ENCODE results near the gene SDHD. TPM values are rescaled to one million over a fixed set of nuclear protein-coding genes. Genes with fewer than 3 reads are reported as not detected.
A peak's percentile ranks its signal among the peaks of the same experiment; 100 is the strongest.

The SDHD gene
- total RNA-seq, 2 experiments from 2014 or later: 100 to 101 TPM

DNA sequence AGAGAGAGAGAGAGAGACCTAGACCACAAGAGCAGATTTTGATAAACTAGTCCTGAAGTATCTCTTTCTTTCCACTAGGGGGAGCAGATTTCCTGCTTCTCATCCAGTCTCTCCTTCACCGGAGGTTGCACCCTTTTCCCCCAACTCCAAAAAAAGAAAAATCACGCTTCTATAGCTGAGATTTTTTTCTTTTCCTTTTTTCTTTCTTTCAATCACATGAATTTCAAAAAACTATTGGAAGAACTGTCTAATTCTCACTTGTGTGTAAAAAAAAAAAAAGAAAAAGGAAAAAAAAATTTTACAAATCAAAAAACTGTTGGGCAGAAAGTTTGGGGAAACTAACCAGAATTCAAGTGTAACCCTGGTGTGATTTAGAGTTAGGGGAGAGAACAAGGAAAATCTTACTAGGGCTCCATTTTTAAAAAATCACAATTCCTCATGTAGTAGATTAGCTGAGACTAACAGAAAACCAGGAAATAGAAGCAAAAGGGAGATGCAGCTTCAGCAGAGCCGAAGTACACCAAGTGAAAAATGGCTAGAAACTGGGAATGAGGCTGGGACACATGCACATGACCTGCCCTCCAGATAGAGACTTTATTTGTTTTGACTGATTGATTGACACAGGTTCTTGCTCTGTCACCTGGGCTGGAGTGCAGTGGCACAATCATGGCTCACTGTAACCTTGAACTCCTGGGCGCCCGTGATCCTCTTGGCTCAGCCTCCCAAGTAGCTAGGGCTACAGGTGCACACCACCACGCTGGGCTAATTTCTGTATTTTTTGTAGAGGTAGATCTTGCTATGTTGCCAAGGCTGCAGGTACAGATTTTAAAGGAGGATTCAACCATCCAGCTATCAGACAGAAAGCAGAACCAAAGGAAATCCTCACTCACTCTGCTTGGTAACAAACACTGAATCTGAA is 27.1 kb downstream of the SDHD start:
- POLR2A ChIA-PET: no interaction called here

DNA sequence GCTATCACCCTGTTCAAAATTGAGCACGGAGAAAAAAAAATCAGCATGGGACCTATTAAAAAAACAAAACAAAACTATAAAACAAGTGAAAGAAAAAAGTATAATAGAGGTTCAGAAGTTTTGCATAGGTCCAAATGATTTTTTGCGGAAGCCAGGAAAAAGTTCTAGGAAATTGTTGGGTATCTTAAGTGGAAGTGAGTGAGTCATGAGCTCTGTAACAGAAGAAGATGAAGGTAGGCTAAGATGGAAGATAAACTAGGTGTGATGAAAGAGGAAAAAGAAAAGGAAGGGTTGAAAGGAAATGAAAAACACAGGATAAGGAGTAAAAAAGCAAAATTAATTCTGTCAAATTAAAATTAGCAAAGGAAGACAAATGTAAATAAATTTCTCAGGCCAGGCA is 27.8 kb downstream of the SDHD start:
- DNase-seq (no peak), ATAC-seq (no peak)
- no peaks in the 10 kb centered on the region for H3K27me3 Mint-ChIP-seq
- no peak overlapping the region for H3K4me3 Mint-ChIP-seq
- peaks cover 11% of the 10 kb centered on the region for H3K4me1 Mint-ChIP-seq (ENCODE audit: low read depth)
- no peaks in the 10 kb centered on the region for H3K9me3 Mint-ChIP-seq
- no peak overlapping the region for H3K27ac Mint-ChIP-seq
- TF ChIP-seq, protein P1, sequence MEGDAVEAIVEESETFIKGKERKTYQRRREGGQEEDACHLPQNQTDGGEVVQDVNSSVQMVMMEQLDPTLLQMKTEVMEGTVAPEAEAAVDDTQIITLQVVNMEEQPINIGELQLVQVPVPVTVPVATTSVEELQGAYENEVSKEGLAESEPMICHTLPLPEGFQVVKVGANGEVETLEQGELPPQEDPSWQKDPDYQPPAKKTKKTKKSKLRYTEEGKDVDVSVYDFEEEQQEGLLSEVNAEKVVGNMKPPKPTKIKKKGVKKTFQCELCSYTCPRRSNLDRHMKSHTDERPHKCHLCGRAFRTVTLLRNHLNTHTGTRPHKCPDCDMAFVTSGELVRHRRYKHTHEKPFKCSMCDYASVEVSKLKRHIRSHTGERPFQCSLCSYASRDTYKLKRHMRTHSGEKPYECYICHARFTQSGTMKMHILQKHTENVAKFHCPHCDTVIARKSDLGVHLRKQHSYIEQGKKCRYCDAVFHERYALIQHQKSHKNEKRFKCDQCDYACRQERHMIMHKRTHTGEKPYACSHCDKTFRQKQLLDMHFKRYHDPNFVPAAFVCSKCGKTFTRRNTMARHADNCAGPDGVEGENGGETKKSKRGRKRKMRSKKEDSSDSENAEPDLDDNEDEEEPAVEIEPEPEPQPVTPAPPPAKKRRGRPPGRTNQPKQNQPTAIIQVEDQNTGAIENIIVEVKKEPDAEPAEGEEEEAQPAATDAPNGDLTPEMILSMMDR (IDR thresholded peaks at IDR 0.05): no peak
- POLR2A ChIA-PET: no interaction called here
- peaks cover 2% of the 10 kb centered on the region for H3K36me3 Mint-ChIP-seq (ENCODE audit: low read depth)
- CTCF ChIA-PET: interaction anchor here (0.8 to 5.4 kb wide), 26 partner anchors 8 to 380 kb away, joined by 3 to 34 read pairs (median 4); partner anchors contain the start of genes BCO2, SDHD and TIMM8B
- intact Hi-C loops (cut with micrococcal nuclease): loop anchor here (5.0 to 10.0 kb wide), 2 partner anchors 63 to 170 kb away; partner anchors contain the start of gene BCO2

More for the DNA sequence above, 27.1 kb downstream of the SDHD start:
- intact Hi-C loops (cut with micrococcal nuclease): loop anchor here (5.0 to 10.0 kb wide), 2 partner anchors 64 to 171 kb away; partner anchors contain the start of gene BCO2
- Mint-ChIP-seq H3K27ac (no peak overlapping the region), H3K36me3 (ENCODE audit: low read depth) (peaks cover 2% of the 10 kb centered on the region), H3K4me1 (ENCODE audit: low read depth) (peaks cover 11% of the 10 kb centered on the region), H3K4me3 (no peak overlapping the region), H3K27me3 (no peaks in the 10 kb centered on the region), H3K9me3 (no peaks in the 10 kb centered on the region)
- ATAC-seq (peak; percentile 73), DNase-seq (no peak)
- CTCF ChIA-PET: interaction anchor here (0.7 to 5.4 kb wide), 33 partner anchors 9 to 733 kb away, joined by 3 to 34 read pairs (median 4); partner anchors contain the start of genes BCO2, NKAPD1, PIH1D2 and SDHD
- TF ChIP-seq, protein P1 (IDR thresholded peaks at IDR 0.05): peak; percentile 86

DNA sequence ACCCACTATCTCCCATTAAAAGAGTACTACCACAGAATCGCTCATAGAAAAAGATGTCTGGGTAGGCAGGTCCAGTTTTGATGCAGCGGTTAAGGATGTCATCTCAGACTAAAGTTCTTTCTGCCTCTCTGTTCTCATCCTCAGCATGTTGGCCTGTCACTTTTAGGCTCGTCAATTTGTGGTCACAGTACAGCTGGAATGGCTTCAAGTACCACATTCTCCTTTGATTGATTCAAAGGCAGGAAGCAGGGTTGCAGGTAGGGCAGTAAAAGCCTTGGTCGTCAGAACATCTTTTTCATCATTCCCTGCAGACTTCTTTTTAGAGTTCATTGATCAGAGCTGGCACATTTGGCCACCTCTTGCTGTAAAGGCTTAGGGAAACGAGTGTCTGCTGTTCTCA is 28.7 kb downstream of the SDHD start:
- TF ChIP-seq, protein P1 (IDR thresholded peaks at IDR 0.05): no peak
- Mint-ChIP-seq H3K4me1 (ENCODE audit: low read depth) (peaks cover 13% of the 10 kb centered on the region), H3K36me3 (ENCODE audit: low read depth) (peaks cover 2% of the 10 kb centered on the region), H3K27ac (no peak overlapping the region), H3K9me3 (no peaks in the 10 kb centered on the region), H3K27me3 (no peaks in the 10 kb centered on the region), H3K4me3 (no peak overlapping the region)
- intact Hi-C loops (cut with micrococcal nuclease): loop anchor here (10.0 kb wide), 1 partner anchor 169 kb away; no protein-coding TSS in a partner anchor
- POLR2A ChIA-PET: no interaction called here
- DNase-seq (no peak), ATAC-seq (no peak)
- CTCF ChIA-PET: interaction anchor here (1.0 to 5.4 kb wide), 8 partner anchors 11 to 168 kb away, joined by 3 to 34 read pairs (median 4); partner anchors contain the start of gene BCO2

DNA sequence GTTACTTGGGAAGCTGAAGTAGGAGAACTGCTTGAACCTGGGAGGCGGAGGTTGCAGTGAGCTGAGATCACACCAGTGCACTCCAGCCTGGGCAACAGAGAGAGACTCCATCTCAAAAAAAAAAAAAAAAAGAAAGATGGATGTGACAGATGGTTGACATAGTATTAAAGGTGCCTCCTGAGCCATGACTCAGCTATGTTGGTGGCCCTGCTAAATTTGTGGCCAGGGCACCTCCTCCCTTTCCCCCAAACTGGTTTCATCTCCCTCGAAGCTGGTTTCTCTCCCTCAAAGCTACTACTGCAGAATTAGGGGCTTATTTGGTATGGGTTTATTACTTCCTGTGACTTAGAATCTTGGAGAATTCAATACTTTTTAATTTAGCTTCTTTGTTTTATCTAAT is 31.5 kb downstream of the SDHD start:
- Mint-ChIP-seq H3K36me3 (ENCODE audit: low read depth) (peaks cover 2% of the 10 kb centered on the region), H3K27me3 (no peaks in the 10 kb centered on the region), H3K4me3 (no peak overlapping the region), H3K9me3 (no peaks in the 10 kb centered on the region), H3K27ac (no peak overlapping the region), H3K4me1 (ENCODE audit: low read depth) (peaks cover 16% of the 10 kb centered on the region)
- TF ChIP-seq, protein P1 (IDR thresholded peaks at IDR 0.05): no peak
- DNase-seq: peak; percentile 50
- CTCF ChIA-PET: interaction anchor here (0.9 kb wide), 1 partner anchor 162 kb away, joined by 3 read pairs; no protein-coding TSS in a partner anchor
- intact Hi-C loops (cut with micrococcal nuclease): loop anchor here (10.0 kb wide), 1 partner anchor 167 kb away; no protein-coding TSS in a partner anchor
- POLR2A ChIA-PET: no interaction called here
- peak; percentile 74 for ATAC-seq

All from activated CD8-positive, alpha-beta T cell treated with anti-CD3 and anti-CD28 coated beads for 36 hours (primary cell).